Spleen (tissue), 11 donors: ENCODE measurements around the gene FDX1. TPM values are rescaled to one million over a fixed set of nuclear protein-coding genes. Genes with fewer than 3 reads are reported as not detected.

Experiments used
- DNase-seq: peaks from one replicate; pipeline ENCODE4 v3.0.0-alpha.2; 2020
- H3K27ac ChIP-seq, 8 donors: fragments of 200-600 bp; sonication (generic) in 7 of 8; 1 replicate in 4 of 8; 2 replicates in 4 of 8; pipeline versions ENCODE4 v1.5.0 to v1.8.0; 2016 to 2021; ENCODE audit warnings: inconsistent platforms in 4 of 8, mild to moderate bottlenecking in 4 of 8, moderate library complexity in 1 of 8
- H3K27me3 ChIP-seq, 7 donors: fragments of 200-600 bp; sonication (generic) in 6 of 7; replicated peaks in 1 of 7; 1 replicate in 4 of 7; 2 replicates in 3 of 7; pipeline versions ENCODE4 v1.5.0 to v1.8.0; 2016 to 2021; ENCODE audit warnings: inconsistent platforms in 3 of 7, mild to moderate bottlenecking in 1 of 7
- H3K36me3 ChIP-seq, 6 donors: fragments of 200-600 bp; sonication (generic) in 5 of 6; 1 replicate in 4 of 6; 2 replicates in 2 of 6; pipeline versions ENCODE4 v1.5.0 to v1.8.0; 2016 to 2021; ENCODE audit warnings: inconsistent platforms in 2 of 6
- H3K4me1 ChIP-seq, 6 donors: fragments of 200-600 bp; sonication (generic) in 5 of 6; 1 replicate in 3 of 6; 2 replicates in 3 of 6; pipeline versions ENCODE4 v1.5.0 to v1.8.0; 2016 to 2021; ENCODE audit warnings: inconsistent platforms in 3 of 6
- H3K4me3 ChIP-seq, 8 donors: fragments of 200-600 bp; sonication (generic) in 7 of 8; 1 replicate in 4 of 8; 2 replicates in 4 of 8; pipeline versions ENCODE4 v1.5.0 to v1.8.0; 2016 to 2021; ENCODE audit warnings: inconsistent platforms in 4 of 8, mild to moderate bottlenecking in 4 of 8, moderate library complexity in 2 of 8
- H3K9me3 ChIP-seq, 8 donors: fragments of 200-600 bp; sonication (generic) in 7 of 8; 1 replicate in 4 of 8; 2 replicates in 4 of 8; pipeline versions ENCODE4 v1.5.0 to v1.8.0; 2016 to 2021; ENCODE audit warnings: inconsistent platforms in 4 of 8
- CTCF ChIP-seq, 11 experiments: fragments of 200-600 bp in 7 of 11; fragments of 450-650 bp in 4 of 11; sonication (generic) in 4 of 11; IDR thresholded peaks in 8 of 11; conservative IDR thresholded peaks in 3 of 11; 1 replicate in 7 of 11; 2 replicates in 4 of 11; pipeline versions ENCODE4 v1.4.0 to v1.8.0; 2016 to 2021; ENCODE audit warnings: antibody characterized with exemption in 11 of 11, inconsistent platforms in 4 of 11, mild to moderate bottlenecking in 1 of 11
- POLR2A ChIP-seq, 3 donors: fragments of 450-650 bp; IDR thresholded peaks; one replicate each; pipeline ENCODE4 v1.5.1; 2017; ENCODE audit warnings: antibody characterized with exemption in 3 of 3, mild to moderate bottlenecking in 1 of 3
- POLR2AphosphoS5 ChIP-seq, 3 donors: sonication (generic); formaldehyde crosslinking; IDR thresholded peaks; one replicate each; pipeline ENCODE4 v1.5.1; 2017; ENCODE audit warnings: antibody characterized with exemption in 3 of 3
- WGBS, 5 donors: extraction: QIAGEN DNeasy Blood & Tissue Kit in 3 of 5; methylation state at CpG; one replicate each; pipeline versions ENCODE4 v1.1.5 to v1.1.7; 2013 to 2018; 5-methylcytosine and 5-hydroxymethylcytosine counted together
- intact Hi-C: fragments of 100-400 bp; cut with DNase I; formaldehyde crosslinking; loops from one replicate; pipeline ENCODE4 v1.15.0; 2023; ENCODE audit warnings: low total_unique reads
- polyA plus RNA-seq, 3 donors: library from polyadenylated mRNA; stranded (reverse); fragments of 200-250 nt; gene quantifications; one replicate each; pipeline ENCODE4 v1.2.1, GENCODE V29; 2013
- total RNA-seq, 7 donors: library from RNA; depleted of rRNA in 3 of 7; stranded (reverse); fragments of >200 nt in 3 of 7; fragmentation: NEBNext Ultra II Directional in 4 of 7; extraction: Animal tissue kit (Norgen Biotek cat#: 25700) in 4 of 7; gene quantifications; one replicate each; pipeline versions ENCODE4 v1.1.0 to v1.2.1, GENCODE V29; 2016 to 2021
- donor health status: healthy with polysubstance abuse.
- donor health status: DM: no; HTN: no; CAD: no; lungs with moderate emphysema.
- donor health status: DM: no; HTN: no; CAD: no.
- donor health status: Bipolar disorder and iron deficiency.
- donor health status: healthy.
- donor health status: DM: no; HTN: no; CAD: no.
- donor health status: DM: yes; HTN: yes; CAD: no.

FDX1 gene
- total and polyA plus RNA-seq, 10 donors, result 7.9 to 15.7 (median 10.3) TPM

GRCh38 chr11:110469127-110469526, 39.4 kb downstream of the FDX1 start:
- intact Hi-C loops, result loop anchor here (10.0 kb wide), 1 partner anchor 766 kb away; no protein-coding TSS in a partner anchor
- TF ChIP-seq CTCF (IDR thresholded peaks at IDR 0.05 in 8 of 11, conservative IDR thresholded peaks at IDR 0.05 in 3 of 11) (no peak), POLR2AphosphoS5 (IDR thresholded peaks at IDR 0.05) (no peak), POLR2A (IDR thresholded peaks at IDR 0.05) (no peak)
- Histone ChIP-seq H3K36me3 (peaks cover 0 to 28% (median 0%) of the 10 kb centered on the region in 6 donors), H3K4me3 (no peak overlapping the region), H3K27me3 (no peaks in the 10 kb centered on the region), H3K9me3 (no peaks in the 10 kb centered on the region), H3K4me1 (no peaks in the 10 kb centered on the region), H3K27ac (no peak overlapping the region)
- DNase-seq, result no peak

GRCh38 chr11:110470716-110471115, 41.0 kb downstream of the FDX1 start:
- TF ChIP-seq CTCF (IDR thresholded peaks at IDR 0.05 in 8 of 11, conservative IDR thresholded peaks at IDR 0.05 in 3 of 11) (no peak), POLR2A (IDR thresholded peaks at IDR 0.05) (no peak), POLR2AphosphoS5 (IDR thresholded peaks at IDR 0.05) (no peak)
- Histone ChIP-seq H3K4me1 (no peaks in the 10 kb centered on the region), H3K4me3 (no peak overlapping the region), H3K27ac (no peak overlapping the region), H3K27me3 (no peaks in the 10 kb centered on the region), H3K36me3 (peaks cover 0 to 18% (median 0%) of the 10 kb centered on the region in 6 donors), H3K9me3 (no peaks in the 10 kb centered on the region)
- 63 to 85% (median 78%) methylated on average over 2 of the region's 2 CpGs for WGBS, 5 donors
- intact Hi-C loops, result no loop called here
- no peak for DNase-seq

- TF ChIP-seq CTCF (IDR thresholded peaks at IDR 0.05 in 8 of 11, conservative IDR thresholded peaks at IDR 0.05 in 3 of 11) (no peak), POLR2AphosphoS5 (IDR thresholded peaks at IDR 0.05) (no peak), POLR2A (IDR thresholded peaks at IDR 0.05) (no peak)
- 78 to 91% (median 80%) methylated on average over 1 of the region's 1 CpG for WGBS, 5 donors
- Histone ChIP-seq H3K27me3 (no peaks in the 10 kb centered on the region), H3K4me1 (no peaks in the 10 kb centered on the region), H3K9me3 (no peaks in the 10 kb centered on the region), H3K4me3 (no peak overlapping the region), H3K36me3 (peaks cover 0 to 18% (median 0%) of the 10 kb centered on the region in 6 donors), H3K27ac (no peak overlapping the region)
- intact Hi-C loops, result no loop called here
- DNase-seq, result no peak
These were observed 41.6 kb downstream of the FDX1 start for GRCh38 chr11:110471371-110471770.

- intact Hi-C loops, result no loop called here
- Histone ChIP-seq H3K27me3 (no peaks in the 10 kb centered on the region), H3K36me3 (peaks cover 0 to 7% (median 0%) of the 10 kb centered on the region in 6 donors), H3K9me3 (no peaks in the 10 kb centered on the region), H3K4me1 (no peaks in the 10 kb centered on the region), H3K27ac (no peak overlapping the region), H3K4me3 (no peak overlapping the region)
- WGBS, 5 donors, result 92 to 100% (median 100%) methylated on average over 1 of the region's 1 CpG
- no peak for DNase-seq
- no peak for TF ChIP-seq POLR2AphosphoS5 (IDR thresholded peaks at IDR 0.05)
- no peak for TF ChIP-seq POLR2A (IDR thresholded peaks at IDR 0.05)
- no peak for TF ChIP-seq CTCF (IDR thresholded peaks at IDR 0.05 in 8 of 11, conservative IDR thresholded peaks at IDR 0.05 in 3 of 11)
These were observed 43.1 kb downstream of the FDX1 start for GRCh38 chr11:110472858-110473257.
